HCT116 (cell line): ENCODE data around the gene ANTKMT. TPM values are rescaled to one million over a fixed set of nuclear protein-coding genes. Genes with fewer than 3 reads are reported as not detected.

ENCODE experiments used
- ATAC-seq: fragments of 200-7000 bp; cut with Tn5 transposase; 2 replicates; pipeline ENCODE4 v1.9.1; 2020; ENCODE audit warnings: mild to moderate bottlenecking, moderate library complexity
- BruUV-seq: library from RNA; stranded (reverse); fragments of 400-500 nt; replicated peaks from 2 replicates; lab custom pipeline; 2021; lab: Mats Ljungman, UMichigan
- CTCF ChIA-PET: fragments of 300-600 bp; sonication (Branson Sonifier 250); formaldehyde crosslinking; loops from one replicate; lab custom pipeline; 2021; ENCODE audit warnings: antibody characterized with exemption; lab: Charles Lee
- POLR2A ChIA-PET: fragments of 300-600, 350-600 bp; sonication (Branson Sonifier 250); formaldehyde crosslinking; loops from one replicate; lab custom pipeline; 2021; ENCODE audit warnings: antibody characterized with exemption; lab: Charles Lee
- RAD21 ChIA-PET, 2 experiments: fragments of 300-600 bp; sonication (Branson Sonifier 250); formaldehyde crosslinking; loops; one replicate each; lab custom pipeline; 2023; ENCODE audit warnings: low total read pairs in 2 of 2; ENCODE audit not compliant: uncharacterized antibody in 2 of 2, unreplicated experiment in 2 of 2, low non-redundant PET in 1 of 2; lab: Charles Lee
- DNase-seq: peaks from one replicate; pipeline ENCODE4 v3.0.0-alpha.2; 2010; ENCODE audit warnings: low read depth, low spot score
- H2AFZ ChIP-seq: fragments of 200-600 bp; shearing (Covaris generic), sonication (generic); 2 replicates; pipeline ENCODE4 v1.6.1; 2017; ENCODE audit warnings: low read depth, mixed run types, mixed read lengths, antibody characterized with exemption, low read length; ENCODE audit not compliant: poor library complexity, severe bottlenecking
- H3K27ac ChIP-seq: 2 replicates; pipeline ENCODE4 v1.5.1; 2012; ENCODE audit warnings: low read depth, low read length
- H3K27me3 ChIP-seq: fragments of 200-600 bp; sonication (generic); 2 replicates; pipeline ENCODE4 v1.6.1; 2016; ENCODE audit warnings: mixed run types, low read length, mixed read lengths; ENCODE audit not compliant: insufficient read depth
- H3K36me3 ChIP-seq, 2 experiments: fragments of 200-500 bp in 1 of 2; fragments of 200-600 bp in 1 of 2; sonication (Bioruptor generic) in 1 of 2; sonication (generic) in 1 of 2; 2 replicates each; pipeline versions ENCODE4 v1.5.1 to v1.6.1; 2014 to 2016; ENCODE audit warnings: low read length in 2 of 2, inconsistent platforms in 1 of 2, mixed read lengths in 1 of 2, mixed run types in 1 of 2; ENCODE audit not compliant: insufficient read depth in 2 of 2, control insufficient read depth in 1 of 2
- H3K4me1 ChIP-seq, 2 experiments: fragments of 200-600 bp in 1 of 2; sonication (generic) in 1 of 2; 2 replicates each; pipeline versions ENCODE4 v1.5.1 to v1.6.1; 2012 to 2017; ENCODE audit warnings: low read length in 2 of 2, inconsistent platforms in 1 of 2, mild to moderate bottlenecking in 1 of 2, mixed read lengths in 1 of 2, mixed run types in 1 of 2, moderate library complexity in 1 of 2; ENCODE audit not compliant: insufficient read depth in 2 of 2, control insufficient read depth in 1 of 2
- H3K4me2 ChIP-seq: fragments of 200-600 bp; sonication (generic); 2 replicates; pipeline ENCODE4 v1.6.1; 2017; ENCODE audit warnings: mixed run types, low read length, mixed read lengths
- H3K4me3 ChIP-seq, 2 experiments: fragments of 200-600 bp in 1 of 2; sonication (generic) in 1 of 2; replicated peaks in 1 of 2; 2 replicates each; pipeline ENCODE4 v1.5.1; 2011 to 2016; ENCODE audit warnings: low read length in 2 of 2, control low read depth in 1 of 2, low read depth in 1 of 2, mild to moderate bottlenecking in 1 of 2, mixed read lengths in 1 of 2, mixed run types in 1 of 2
- H3K79me2 ChIP-seq: fragments of 200-600 bp; sonication (generic); 2 replicates; pipeline ENCODE4 v1.6.1; 2017; ENCODE audit warnings: mild to moderate bottlenecking, mixed run types, low read length, moderate library complexity, mixed read lengths; ENCODE audit not compliant: insufficient read depth
- H3K9ac ChIP-seq: fragments of 200-600 bp; sonication (generic); 2 replicates; pipeline ENCODE4 v1.6.1; 2016; ENCODE audit warnings: low read length, mixed read lengths
- H3K9me2 ChIP-seq: fragments of 200-600 bp; sonication (generic), shearing (Covaris generic); 2 replicates; pipeline ENCODE4 v1.6.1; 2017; ENCODE audit warnings: mixed run types, mild to moderate bottlenecking, moderate library complexity; ENCODE audit not compliant: insufficient read depth
- H3K9me3 ChIP-seq, 2 experiments: fragments of 200-500 bp in 1 of 2; fragments of 200-600 bp in 1 of 2; sonication (Bioruptor generic) in 1 of 2; sonication (generic) in 1 of 2; 2 replicates each; pipeline ENCODE4 v1.6.1; 2014 to 2017; ENCODE audit warnings: low read length in 2 of 2, mixed read lengths in 2 of 2, inconsistent platforms in 1 of 2, low read depth in 1 of 2, mild to moderate bottlenecking in 1 of 2, mixed run types in 1 of 2, moderate library complexity in 1 of 2; ENCODE audit not compliant: control insufficient read depth in 1 of 2, insufficient read depth in 1 of 2
- H4K20me1 ChIP-seq: fragments of 200-600 bp; sonication (generic), shearing (Covaris generic); 2 replicates; pipeline ENCODE4 v1.6.1; 2017; ENCODE audit warnings: mixed run types, mild to moderate bottlenecking, moderate library complexity; ENCODE audit not compliant: insufficient read depth
- CEBPB ChIP-seq: IDR thresholded peaks from 2 replicates; pipeline ENCODE4 v1.6.1; 2012; ENCODE audit warnings: low read depth
- EGR1 ChIP-seq: IDR thresholded peaks from 2 replicates; pipeline ENCODE4 v1.6.1; 2012; ENCODE audit warnings: low read depth
- ELF1 ChIP-seq: IDR thresholded peaks from 2 replicates; pipeline ENCODE4 v1.6.1; 2012; ENCODE audit warnings: low read depth, borderline replicate concordance
- EZH2 ChIP-seq: fragments of 200-600 bp; sonication (generic); IDR thresholded peaks from 2 replicates; pipeline ENCODE4 v1.6.1; 2017; ENCODE audit warnings: antibody characterized with exemption, mixed run types
- EZH2phosphoT487 ChIP-seq: fragments of 200-600 bp; IDR thresholded peaks from 2 replicates; pipeline ENCODE4 v1.6.1; 2018; ENCODE audit warnings: antibody characterized with exemption, borderline replicate concordance
- FOSL1 ChIP-seq: IDR thresholded peaks from 2 replicates; pipeline ENCODE4 v1.6.1; 2012; ENCODE audit warnings: low read depth
- JUND ChIP-seq: IDR thresholded peaks from 2 replicates; pipeline ENCODE4 v1.6.1; 2012
- POLR2AphosphoS5 ChIP-seq: IDR thresholded peaks from 2 replicates; pipeline ENCODE4 v1.6.1; 2011; ENCODE audit warnings: mild to moderate bottlenecking, low read depth, low read length, moderate library complexity
- RAD21 ChIP-seq: IDR thresholded peaks from 2 replicates; pipeline ENCODE4 v1.6.1; 2012; ENCODE audit warnings: low read depth, mild to moderate bottlenecking
- SIN3A ChIP-seq: IDR thresholded peaks from 2 replicates; pipeline ENCODE4 v1.6.1; 2012; ENCODE audit warnings: low read depth
- SP1 ChIP-seq: IDR thresholded peaks from 2 replicates; pipeline ENCODE4 v1.6.1; 2012; ENCODE audit warnings: low read depth
- TCF7L2 ChIP-seq: IDR thresholded peaks from 2 replicates; pipeline ENCODE4 v1.7.0; 2011; ENCODE audit warnings: borderline replicate concordance, inconsistent platforms; ENCODE audit not compliant: insufficient read depth, insufficient read length; ENCODE audit errors: extremely low read depth
- ZFX ChIP-seq: fragments of 450-650 bp; IDR thresholded peaks from 2 replicates; pipeline ENCODE4 v1.6.1; 2017
- intact Hi-C: fragments of 100-400 bp; cut with micrococcal nuclease; formaldehyde crosslinking; loops from 2 replicates; pipeline ENCODE4 v1.10.0; 2022
- total RNA-seq: library from RNA; stranded (reverse); gene quantifications from one replicate; pipeline ENCODE4 v1.2.1, GENCODE V29; 2021; ENCODE audit not compliant: unreplicated experiment
- TF ChIP-seq, protein P1 (sequence below): IDR thresholded peaks from 2 replicates; pipeline ENCODE4 v1.6.1; 2012; ENCODE audit warnings: low read depth
- TF ChIP-seq, protein P2 (sequence below): IDR thresholded peaks from 2 replicates; pipeline ENCODE4 v1.6.1; 2012
- TF ChIP-seq, protein P3 (sequence below), 3 experiments: fragments of 200-600 bp in 1 of 3; sonication (generic) in 1 of 3; IDR thresholded peaks in 2 of 3; conservative IDR thresholded peaks in 1 of 3; 2 replicates each; pipeline ENCODE4 v1.5.1; 2012 to 2017; ENCODE audit warnings: low read depth in 2 of 3, low read length in 2 of 3, antibody characterized with exemption in 1 of 3, borderline replicate concordance in 1 of 3, control low read depth in 1 of 3, mild to moderate bottlenecking in 1 of 3, mixed read lengths in 1 of 3, mixed run types in 1 of 3, moderate library complexity in 1 of 3; ENCODE audit not compliant: insufficient read depth in 1 of 3

Gene ANTKMT
- total RNA-seq, 1 experiment from 2014 or later: 65.4 TPM

DNA sequence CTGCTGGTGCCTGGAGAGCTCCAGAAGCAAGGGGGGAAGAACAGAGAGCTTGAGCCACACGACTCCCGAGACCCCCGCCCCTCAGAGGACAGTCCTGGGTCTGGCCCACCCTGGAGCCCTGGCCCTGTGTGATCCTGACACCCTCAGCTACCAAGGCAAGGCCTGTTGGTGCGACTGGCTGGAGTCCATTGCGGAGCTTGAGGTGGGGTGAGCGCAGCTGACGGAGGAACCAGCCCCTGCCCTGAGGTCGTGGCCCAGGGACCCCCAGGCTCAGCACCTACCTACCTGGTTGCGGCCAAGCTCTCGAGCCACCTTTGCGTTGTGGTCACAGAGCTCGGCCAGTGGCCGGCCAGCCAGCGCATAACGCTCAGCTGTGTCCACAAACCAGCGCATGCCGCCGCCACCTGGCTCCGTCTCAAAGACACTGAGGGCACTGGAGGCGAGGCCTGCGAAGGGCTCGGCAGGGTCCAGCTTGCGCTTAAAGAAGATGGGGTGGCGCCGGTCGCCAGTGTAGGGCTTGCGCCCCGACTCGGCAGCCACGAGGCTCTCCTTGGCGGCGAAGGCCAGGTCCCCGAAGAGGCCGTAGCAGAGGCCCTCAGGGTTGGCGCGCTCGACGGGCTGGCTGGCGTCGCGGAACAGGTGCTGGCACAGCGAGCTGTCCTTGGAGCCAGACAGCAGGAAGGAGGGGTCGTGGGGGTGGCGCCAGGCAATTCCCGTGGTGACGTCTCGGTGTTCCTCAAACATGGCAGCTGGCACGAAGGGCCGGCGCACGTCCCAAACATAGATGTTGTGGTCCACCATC lies 34.3 kb upstream of the ANTKMT start:
- H3K79me2 ChIP-seq: peaks cover 42% of the 10 kb centered on the region
- H3K27me3 ChIP-seq: no peaks in the 10 kb centered on the region
- CTCF ChIA-PET: interaction anchor here (0.9 to 1.4 kb wide), 2 partner anchors 9 to 417 kb away, joined by 3 to 6 read pairs; no protein-coding TSS in a partner anchor
- intact Hi-C loops: no loop called here
- TF ChIP-seq EZH2phosphoT487: no peak
- TF ChIP-seq SP1: no peak
- TF ChIP-seq EZH2: no peak
- no peak for TF ChIP-seq SIN3A
- no peak for TF ChIP-seq JUND
- TF ChIP-seq, protein P1, sequence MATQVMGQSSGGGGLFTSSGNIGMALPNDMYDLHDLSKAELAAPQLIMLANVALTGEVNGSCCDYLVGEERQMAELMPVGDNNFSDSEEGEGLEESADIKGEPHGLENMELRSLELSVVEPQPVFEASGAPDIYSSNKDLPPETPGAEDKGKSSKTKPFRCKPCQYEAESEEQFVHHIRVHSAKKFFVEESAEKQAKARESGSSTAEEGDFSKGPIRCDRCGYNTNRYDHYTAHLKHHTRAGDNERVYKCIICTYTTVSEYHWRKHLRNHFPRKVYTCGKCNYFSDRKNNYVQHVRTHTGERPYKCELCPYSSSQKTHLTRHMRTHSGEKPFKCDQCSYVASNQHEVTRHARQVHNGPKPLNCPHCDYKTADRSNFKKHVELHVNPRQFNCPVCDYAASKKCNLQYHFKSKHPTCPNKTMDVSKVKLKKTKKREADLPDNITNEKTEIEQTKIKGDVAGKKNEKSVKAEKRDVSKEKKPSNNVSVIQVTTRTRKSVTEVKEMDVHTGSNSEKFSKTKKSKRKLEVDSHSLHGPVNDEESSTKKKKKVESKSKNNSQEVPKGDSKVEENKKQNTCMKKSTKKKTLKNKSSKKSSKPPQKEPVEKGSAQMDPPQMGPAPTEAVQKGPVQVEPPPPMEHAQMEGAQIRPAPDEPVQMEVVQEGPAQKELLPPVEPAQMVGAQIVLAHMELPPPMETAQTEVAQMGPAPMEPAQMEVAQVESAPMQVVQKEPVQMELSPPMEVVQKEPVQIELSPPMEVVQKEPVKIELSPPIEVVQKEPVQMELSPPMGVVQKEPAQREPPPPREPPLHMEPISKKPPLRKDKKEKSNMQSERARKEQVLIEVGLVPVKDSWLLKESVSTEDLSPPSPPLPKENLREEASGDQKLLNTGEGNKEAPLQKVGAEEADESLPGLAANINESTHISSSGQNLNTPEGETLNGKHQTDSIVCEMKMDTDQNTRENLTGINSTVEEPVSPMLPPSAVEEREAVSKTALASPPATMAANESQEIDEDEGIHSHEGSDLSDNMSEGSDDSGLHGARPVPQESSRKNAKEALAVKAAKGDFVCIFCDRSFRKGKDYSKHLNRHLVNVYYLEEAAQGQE: no peak
- TF ChIP-seq, protein P2, sequence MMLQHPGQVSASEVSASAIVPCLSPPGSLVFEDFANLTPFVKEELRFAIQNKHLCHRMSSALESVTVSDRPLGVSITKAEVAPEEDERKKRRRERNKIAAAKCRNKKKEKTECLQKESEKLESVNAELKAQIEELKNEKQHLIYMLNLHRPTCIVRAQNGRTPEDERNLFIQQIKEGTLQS: no peak
- TF ChIP-seq ZFX: no peak
- no peak for TF ChIP-seq EGR1
- no peak for TF ChIP-seq ELF1
- no peak for TF ChIP-seq CEBPB
- TF ChIP-seq, protein P3, sequence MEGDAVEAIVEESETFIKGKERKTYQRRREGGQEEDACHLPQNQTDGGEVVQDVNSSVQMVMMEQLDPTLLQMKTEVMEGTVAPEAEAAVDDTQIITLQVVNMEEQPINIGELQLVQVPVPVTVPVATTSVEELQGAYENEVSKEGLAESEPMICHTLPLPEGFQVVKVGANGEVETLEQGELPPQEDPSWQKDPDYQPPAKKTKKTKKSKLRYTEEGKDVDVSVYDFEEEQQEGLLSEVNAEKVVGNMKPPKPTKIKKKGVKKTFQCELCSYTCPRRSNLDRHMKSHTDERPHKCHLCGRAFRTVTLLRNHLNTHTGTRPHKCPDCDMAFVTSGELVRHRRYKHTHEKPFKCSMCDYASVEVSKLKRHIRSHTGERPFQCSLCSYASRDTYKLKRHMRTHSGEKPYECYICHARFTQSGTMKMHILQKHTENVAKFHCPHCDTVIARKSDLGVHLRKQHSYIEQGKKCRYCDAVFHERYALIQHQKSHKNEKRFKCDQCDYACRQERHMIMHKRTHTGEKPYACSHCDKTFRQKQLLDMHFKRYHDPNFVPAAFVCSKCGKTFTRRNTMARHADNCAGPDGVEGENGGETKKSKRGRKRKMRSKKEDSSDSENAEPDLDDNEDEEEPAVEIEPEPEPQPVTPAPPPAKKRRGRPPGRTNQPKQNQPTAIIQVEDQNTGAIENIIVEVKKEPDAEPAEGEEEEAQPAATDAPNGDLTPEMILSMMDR (IDR thresholded peaks at IDR 0.05 in 2 of 3, conservative IDR thresholded peaks at IDR 0.05 in 1 of 3; ENCODE audit: borderline replicate concordance in 1 of 3, insufficient read depth in 1 of 3, low read depth in 2 of 3, low read length in 2 of 3): no peak
- TF ChIP-seq POLR2AphosphoS5: no peak
- no peak for TF ChIP-seq TCF7L2
- no peak for TF ChIP-seq FOSL1
- no peak for TF ChIP-seq RAD21
- ATAC-seq (no peak), DNase-seq (no peak)
- no peaks in the 10 kb centered on the region for H3K9me2 ChIP-seq
- H3K9me3 ChIP-seq: no peaks in the 10 kb centered on the region
- RAD21 ChIA-PET: no interaction called here
- peaks cover 21 to 59% of the 10 kb centered on the region in 2 experiments for H3K4me1 ChIP-seq
- no peaks in the 10 kb centered on the region for H4K20me1 ChIP-seq
- peak overlapping the region; percentile 0; the same call in 1 of the 2 replicates for H3K27ac ChIP-seq
- H3K4me3 ChIP-seq: no peak overlapping the region
- no peak overlapping the region for H3K9ac ChIP-seq
- peaks cover 0 to 26% of the 10 kb centered on the region in 2 experiments; a peak in 2 of 4 replicates for H3K36me3 ChIP-seq
- BruUV-seq: no TSS peak
- 0 out of 2 replicates have a peak overlapping the region, but pooled peaks have one; percentile 97 for H3K4me2 ChIP-seq
- no peak overlapping the region for H2AFZ ChIP-seq
- POLR2A ChIA-PET: no interaction called here
